ENCODE measurements around the gene DLG1. TPM values are rescaled to one million over a fixed set of nuclear protein-coding genes. Genes with fewer than 3 reads are reported as not detected.

Gene DLG1
- total and polyA plus RNA-seq, 9 of the 15 experiments (the other 6 are each of a cell fraction or from before 2014, with no cell fraction given) = 9.4 to 63.5 (median 43.6) TPM

DNA sequence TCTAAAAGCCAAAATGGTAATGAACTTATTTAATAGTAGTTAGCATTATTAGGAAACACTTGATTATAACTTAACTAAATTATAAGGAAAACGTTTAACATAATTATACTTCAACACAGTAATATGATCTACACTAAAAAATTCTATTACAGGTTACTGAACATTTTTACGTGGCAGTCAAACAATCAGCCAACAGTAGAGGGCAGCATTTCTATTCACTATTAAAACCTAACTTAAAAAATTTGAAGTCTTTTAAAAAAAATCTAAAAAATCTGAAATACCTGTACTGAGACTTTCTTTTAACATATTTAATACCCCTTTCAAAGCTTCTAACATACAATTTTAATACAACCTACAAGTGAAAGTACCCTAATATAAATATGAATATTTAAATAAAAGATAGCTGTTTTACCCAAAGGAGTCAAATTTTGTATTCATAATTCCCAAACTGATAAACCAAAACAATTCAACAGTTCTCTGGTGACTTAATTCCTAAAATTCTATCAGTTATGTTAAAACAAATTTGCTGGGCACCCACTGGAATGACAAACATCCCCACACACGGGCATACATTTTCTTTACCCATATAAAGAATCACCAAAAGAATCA is 41.5 kb downstream of the DLG1 start (continued):
- TF ChIP-seq, protein P1, sequence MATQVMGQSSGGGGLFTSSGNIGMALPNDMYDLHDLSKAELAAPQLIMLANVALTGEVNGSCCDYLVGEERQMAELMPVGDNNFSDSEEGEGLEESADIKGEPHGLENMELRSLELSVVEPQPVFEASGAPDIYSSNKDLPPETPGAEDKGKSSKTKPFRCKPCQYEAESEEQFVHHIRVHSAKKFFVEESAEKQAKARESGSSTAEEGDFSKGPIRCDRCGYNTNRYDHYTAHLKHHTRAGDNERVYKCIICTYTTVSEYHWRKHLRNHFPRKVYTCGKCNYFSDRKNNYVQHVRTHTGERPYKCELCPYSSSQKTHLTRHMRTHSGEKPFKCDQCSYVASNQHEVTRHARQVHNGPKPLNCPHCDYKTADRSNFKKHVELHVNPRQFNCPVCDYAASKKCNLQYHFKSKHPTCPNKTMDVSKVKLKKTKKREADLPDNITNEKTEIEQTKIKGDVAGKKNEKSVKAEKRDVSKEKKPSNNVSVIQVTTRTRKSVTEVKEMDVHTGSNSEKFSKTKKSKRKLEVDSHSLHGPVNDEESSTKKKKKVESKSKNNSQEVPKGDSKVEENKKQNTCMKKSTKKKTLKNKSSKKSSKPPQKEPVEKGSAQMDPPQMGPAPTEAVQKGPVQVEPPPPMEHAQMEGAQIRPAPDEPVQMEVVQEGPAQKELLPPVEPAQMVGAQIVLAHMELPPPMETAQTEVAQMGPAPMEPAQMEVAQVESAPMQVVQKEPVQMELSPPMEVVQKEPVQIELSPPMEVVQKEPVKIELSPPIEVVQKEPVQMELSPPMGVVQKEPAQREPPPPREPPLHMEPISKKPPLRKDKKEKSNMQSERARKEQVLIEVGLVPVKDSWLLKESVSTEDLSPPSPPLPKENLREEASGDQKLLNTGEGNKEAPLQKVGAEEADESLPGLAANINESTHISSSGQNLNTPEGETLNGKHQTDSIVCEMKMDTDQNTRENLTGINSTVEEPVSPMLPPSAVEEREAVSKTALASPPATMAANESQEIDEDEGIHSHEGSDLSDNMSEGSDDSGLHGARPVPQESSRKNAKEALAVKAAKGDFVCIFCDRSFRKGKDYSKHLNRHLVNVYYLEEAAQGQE (IDR thresholded peaks at IDR 0.05; ENCODE audit: borderline replicate concordance) = peak; percentile 49; the same call in 1 of the 2 replicates
- TF ChIP-seq, protein P1 (CRISPR knock-in tag; IDR thresholded peaks at IDR 0.05; ENCODE audit: low read depth) = no peak
- TF ChIP-seq, protein P2, sequence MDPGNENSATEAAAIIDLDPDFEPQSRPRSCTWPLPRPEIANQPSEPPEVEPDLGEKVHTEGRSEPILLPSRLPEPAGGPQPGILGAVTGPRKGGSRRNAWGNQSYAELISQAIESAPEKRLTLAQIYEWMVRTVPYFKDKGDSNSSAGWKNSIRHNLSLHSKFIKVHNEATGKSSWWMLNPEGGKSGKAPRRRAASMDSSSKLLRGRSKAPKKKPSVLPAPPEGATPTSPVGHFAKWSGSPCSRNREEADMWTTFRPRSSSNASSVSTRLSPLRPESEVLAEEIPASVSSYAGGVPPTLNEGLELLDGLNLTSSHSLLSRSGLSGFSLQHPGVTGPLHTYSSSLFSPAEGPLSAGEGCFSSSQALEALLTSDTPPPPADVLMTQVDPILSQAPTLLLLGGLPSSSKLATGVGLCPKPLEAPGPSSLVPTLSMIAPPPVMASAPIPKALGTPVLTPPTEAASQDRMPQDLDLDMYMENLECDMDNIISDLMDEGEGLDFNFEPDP (CRISPR knock-in tag; IDR thresholded peaks at IDR 0.05) = no peak
- TF ChIP-seq CTCF (IDR thresholded peaks at IDR 0.05 in 2 of 3, conservative IDR thresholded peaks at IDR 0.05 in 1 of 3; ENCODE audit: insufficient read depth in 2 of 3, low read depth in 1 of 3, low read length in 3 of 3) = peak in 2 of 3 experiments; percentile 34 to 77; a peak in 3 of 6 replicates
- no peak for TF ChIP-seq FOSL1 (tag; conservative IDR thresholded peaks at IDR 0.05)
- TF ChIP-seq NBN (IDR thresholded peaks at IDR 0.05; ENCODE audit: low read depth) = no peak
